Suprapubic skin (tissue), 3 donors: ENCODE measurements around the gene NUTM2D.
"Not testable (repeated sequence)": the region's sequence is repeated elsewhere in the genome, so short reads cannot be mapped to it uniquely, and the experiment has no call there.

Experiments
- CTCF ChIP-seq, 2 donors: fragments of 200-600 bp in 1 of 2; fragments of 450-650 bp in 1 of 2; sonication (generic) in 1 of 2; IDR thresholded peaks; one replicate each; pipeline ENCODE4 v1.5.1; 2016 to 2019; ENCODE audit warnings: antibody characterized with exemption in 2 of 2, mild to moderate bottlenecking in 1 of 2, moderate library complexity in 1 of 2
- POLR2AphosphoS5 ChIP-seq, 3 donors: sonication (generic); formaldehyde crosslinking; IDR thresholded peaks; one replicate each; pipeline ENCODE4 v1.6.1; 2017; ENCODE audit warnings: antibody characterized with exemption in 3 of 3

GRCh38 chr10:87329131-87329530 lies 28.4 kb upstream of the NUTM2D start:
- TF ChIP-seq POLR2AphosphoS5, CTCF (IDR thresholded peaks at IDR 0.05): not testable (repeated sequence)
